GM12878 (cell line): ENCODE data around the gene ZNF467.

ENCODE experiments used
- CEBPB ChIP-seq, 2 experiments: fragments of 150-350 bp in 1 of 2; IDR thresholded peaks; 2 replicates each; pipeline ENCODE4 v1.6.1; 2012 to 2014; ENCODE audit warnings: low read depth in 2 of 2, low read length in 2 of 2, borderline replicate concordance in 1 of 2, inconsistent platforms in 1 of 2
- CREB1 ChIP-seq: IDR thresholded peaks from 2 replicates; pipeline ENCODE4 v1.6.1; 2012; ENCODE audit warnings: low read depth, mild to moderate bottlenecking, inconsistent platforms
- CREM ChIP-seq: IDR thresholded peaks from 2 replicates; pipeline ENCODE4 v1.6.1; 2014; ENCODE audit warnings: antibody characterized with exemption, low read depth
- CTCF ChIP-seq, 3 experiments: IDR thresholded peaks in 2 of 3; conservative IDR thresholded peaks in 1 of 3; 2 replicates each; pipeline ENCODE4 v1.5.1; 2011; ENCODE audit warnings: low read depth in 3 of 3, low read length in 3 of 3, mild to moderate bottlenecking in 3 of 3, control low read depth in 2 of 3, moderate library complexity in 2 of 3, inconsistent platforms in 1 of 3, mixed read lengths in 1 of 3; ENCODE audit not compliant: control insufficient read depth in 2 of 3, insufficient read depth in 1 of 3; ENCODE audit errors: extremely low read depth in 1 of 3
- HCFC1 ChIP-seq: fragments of 150-350 bp; IDR thresholded peaks from 2 replicates; pipeline ENCODE4 v1.6.1; 2014; ENCODE audit warnings: low read length
- POLR2A ChIP-seq: IDR thresholded peaks from 2 replicates; pipeline ENCODE4 v1.6.1; 2011; ENCODE audit warnings: low read depth, mild to moderate bottlenecking, low read length
- POLR2AphosphoS5 ChIP-seq: IDR thresholded peaks from 2 replicates; pipeline ENCODE4 v1.6.1; 2011; ENCODE audit warnings: mild to moderate bottlenecking, low read length, inconsistent platforms
- RAD21 ChIP-seq: IDR thresholded peaks from 2 replicates; pipeline ENCODE4 v1.6.1; 2011; ENCODE audit warnings: mild to moderate bottlenecking, low read depth, low read length, moderate library complexity; ENCODE audit not compliant: insufficient read depth
- TF ChIP-seq, protein P1 (sequence below): IDR thresholded peaks from 2 replicates; pipeline ENCODE4 v1.6.1; 2012; ENCODE audit warnings: low read depth, low read length, improper control_type of control experiment

GRCh38 chr7:149724661-149725425, 48.5 kb downstream of the ZNF467 start:
- no peak for TF ChIP-seq RAD21
- TF ChIP-seq POLR2A: no peak
- TF ChIP-seq POLR2AphosphoS5: no peak
- no peak for TF ChIP-seq CTCF (IDR thresholded peaks at IDR 0.05 in 2 of 3, conservative IDR thresholded peaks at IDR 0.05 in 1 of 3; ENCODE audit: control insufficient read depth in 2 of 3, extremely low read depth in 1 of 3, insufficient read depth in 1 of 3, low read depth in 3 of 3, low read length in 3 of 3)
- no peak for TF ChIP-seq CREB1
- TF ChIP-seq HCFC1: no peak
- TF ChIP-seq, protein P1, sequence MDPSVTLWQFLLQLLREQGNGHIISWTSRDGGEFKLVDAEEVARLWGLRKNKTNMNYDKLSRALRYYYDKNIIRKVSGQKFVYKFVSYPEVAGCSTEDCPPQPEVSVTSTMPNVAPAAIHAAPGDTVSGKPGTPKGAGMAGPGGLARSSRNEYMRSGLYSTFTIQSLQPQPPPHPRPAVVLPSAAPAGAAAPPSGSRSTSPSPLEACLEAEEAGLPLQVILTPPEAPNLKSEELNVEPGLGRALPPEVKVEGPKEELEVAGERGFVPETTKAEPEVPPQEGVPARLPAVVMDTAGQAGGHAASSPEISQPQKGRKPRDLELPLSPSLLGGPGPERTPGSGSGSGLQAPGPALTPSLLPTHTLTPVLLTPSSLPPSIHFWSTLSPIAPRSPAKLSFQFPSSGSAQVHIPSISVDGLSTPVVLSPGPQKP: no peak
- TF ChIP-seq CREM: no peak
- no peak for TF ChIP-seq CEBPB (IDR thresholded peaks at IDR 0.05; ENCODE audit: borderline replicate concordance in 1 of 2, low read depth in 2 of 2, low read length in 2 of 2)
